Osteocyte (in vitro differentiated cells): Measurements from ENCODE around the gene CCL20. TPM values are rescaled to one million over a fixed set of nuclear protein-coding genes. Genes with fewer than 3 reads are reported as not detected.
A peak's percentile ranks its signal among the peaks of the same experiment; 100 is the strongest.

ENCODE experiments used
- DNase-seq: peaks from one replicate; pipeline ENCODE4 v3.0.0; 2021; ENCODE audit warnings: mixed read lengths; ENCODE audit not compliant: unreplicated experiment; ENCODE audit errors: extremely low spot score
- H3K27ac Mint-ChIP-seq: one replicate; pipeline ENCODE4 v1.8.0; 2021; ENCODE audit warnings: mild to moderate bottlenecking, mixed read lengths; ENCODE audit not compliant: unreplicated experiment
- H3K27me3 Mint-ChIP-seq: one replicate; pipeline ENCODE4 v1.8.0; 2021; ENCODE audit warnings: mixed read lengths; ENCODE audit not compliant: unreplicated experiment
- H3K36me3 Mint-ChIP-seq: one replicate; pipeline ENCODE4 v1.8.0; 2021; ENCODE audit warnings: mixed read lengths; ENCODE audit not compliant: unreplicated experiment
- H3K4me1 Mint-ChIP-seq: one replicate; pipeline ENCODE4 v1.8.0; 2021; ENCODE audit warnings: mixed read lengths; ENCODE audit not compliant: unreplicated experiment
- H3K4me3 Mint-ChIP-seq: one replicate; pipeline ENCODE4 v1.8.0; 2021; ENCODE audit warnings: mild to moderate bottlenecking, moderate library complexity, mixed read lengths; ENCODE audit not compliant: unreplicated experiment
- H3K9me3 Mint-ChIP-seq: one replicate; pipeline ENCODE4 v1.8.0; 2021; ENCODE audit warnings: mixed read lengths; ENCODE audit not compliant: unreplicated experiment
- CTCF ChIP-seq: fragments of 200-600 bp; sonication (generic); IDR thresholded peaks from 2 replicates; pipeline ENCODE4 v1.5.0; 2021; ENCODE audit warnings: antibody characterized with exemption, mild to moderate bottlenecking, moderate library complexity
- total RNA-seq: library from RNA; stranded (reverse); gene quantifications from 2 replicates; pipeline ENCODE4 v1.2.1, GENCODE V29; 2021

The CCL20 gene
- total RNA-seq, 1 donor from 2014 or later, result not detected

GRCh38 chr2:227813229-227813561 lies 447 bp upstream of the CCL20 start:
- H3K9me3 Mint-ChIP-seq, result peaks cover 4% of the 10 kb centered on the region
- no peaks in the 10 kb centered on the region for H3K27me3 Mint-ChIP-seq
- H3K27ac Mint-ChIP-seq, result no peak overlapping the region
- peaks cover 39% of the 10 kb centered on the region for H3K4me1 Mint-ChIP-seq
- DNase-seq, result no peak
- H3K36me3 Mint-ChIP-seq, result peaks cover 1% of the 10 kb centered on the region
- H3K4me3 Mint-ChIP-seq, result no peak overlapping the region
- no peak for TF ChIP-seq CTCF

GRCh38 chr2:227815066-227815465 lies 1.4 kb downstream of the CCL20 start:
- Mint-ChIP-seq H3K36me3 (no peaks in the 10 kb centered on the region), H3K27me3 (no peaks in the 10 kb centered on the region), H3K9me3 (peaks cover 4% of the 10 kb centered on the region), H3K4me3 (no peak overlapping the region), H3K4me1 (peaks cover 53% of the 10 kb centered on the region), H3K27ac (peak overlapping the region; percentile 2)
- no peak for DNase-seq
- no peak for TF ChIP-seq CTCF

GRCh38 chr2:227816507-227817294 lies 3.1 kb downstream of the CCL20 start:
- no peaks in the 10 kb centered on the region for H3K27me3 Mint-ChIP-seq
- peaks cover 57% of the 10 kb centered on the region for H3K4me1 Mint-ChIP-seq
- H3K36me3 Mint-ChIP-seq, result no peaks in the 10 kb centered on the region
- H3K9me3 Mint-ChIP-seq, result peaks cover 9% of the 10 kb centered on the region
- H3K4me3 Mint-ChIP-seq, result peak overlapping the region; percentile 53
- TF ChIP-seq CTCF, result no peak
- peak overlapping the region; percentile 85 for H3K27ac Mint-ChIP-seq
- no peak for DNase-seq

- H3K4me1 Mint-ChIP-seq, result peaks cover 57% of the 10 kb centered on the region
- peak overlapping the region; percentile 68 for H3K4me3 Mint-ChIP-seq
- H3K9me3 Mint-ChIP-seq, result peaks cover 9% of the 10 kb centered on the region
- TF ChIP-seq CTCF, result no peak
- no peaks in the 10 kb centered on the region for H3K36me3 Mint-ChIP-seq
- peak overlapping the region; percentile 97 for H3K27ac Mint-ChIP-seq
- H3K27me3 Mint-ChIP-seq, result no peaks in the 10 kb centered on the region
- DNase-seq, result no peak
Measured at GRCh38 chr2:227817336-227817735, 3.7 kb downstream of the CCL20 start.

GRCh38 chr2:227817850-227818674 lies 4.4 kb downstream of the CCL20 start:
- peak; percentile 95 for DNase-seq
- peak overlapping the region; percentile 68 for H3K4me3 Mint-ChIP-seq
- TF ChIP-seq CTCF, result peak; percentile 13
- H3K36me3 Mint-ChIP-seq, result no peaks in the 10 kb centered on the region
- H3K27me3 Mint-ChIP-seq, result no peaks in the 10 kb centered on the region
- H3K27ac Mint-ChIP-seq, result peak overlapping the region; percentile 97
- peaks cover 5% of the 10 kb centered on the region for H3K9me3 Mint-ChIP-seq
- peaks cover 57% of the 10 kb centered on the region for H3K4me1 Mint-ChIP-seq
